Trophoblast cell (in vitro differentiated cells and primary cell): ENCODE data around the gene KCNC4.
A peak's percentile ranks its signal among the peaks of the same experiment; 100 is the strongest.

Experiments used
- DNase-seq, 2 donors: peaks; one replicate each; pipeline ENCODE4 v3.0.0-alpha.2; 2016
- H2AFZ ChIP-seq: 2 replicates; pipeline ENCODE4 v1.6.1; 2013; ENCODE audit warnings: low read length, moderate library complexity, mild to moderate bottlenecking; ENCODE audit not compliant: insufficient read depth, poor library complexity
- H2AK5ac ChIP-seq: 2 replicates; pipeline ENCODE4 v1.6.1; 2013; ENCODE audit warnings: mild to moderate bottlenecking, low read length
- H2BK120ac ChIP-seq: 2 replicates; pipeline ENCODE4 v1.6.1; 2013; ENCODE audit warnings: low read length, mild to moderate bottlenecking, moderate library complexity; ENCODE audit not compliant: insufficient read depth, poor library complexity
- H2BK12ac ChIP-seq: 2 replicates; pipeline ENCODE4 v1.6.1; 2013; ENCODE audit warnings: mild to moderate bottlenecking, low read length, moderate library complexity
- H2BK5ac ChIP-seq: 2 replicates; pipeline ENCODE4 v1.6.1; 2013; ENCODE audit warnings: low read length, low read depth, moderate library complexity, mild to moderate bottlenecking; ENCODE audit not compliant: poor library complexity
- H3K14ac ChIP-seq: 2 replicates; pipeline ENCODE4 v1.6.1; 2013; ENCODE audit warnings: mild to moderate bottlenecking, low read length
- H3K18ac ChIP-seq: 2 replicates; pipeline ENCODE4 v1.6.1; 2013; ENCODE audit warnings: mild to moderate bottlenecking, low read length
- H3K23ac ChIP-seq: 2 replicates; pipeline ENCODE4 v1.6.1; 2013; ENCODE audit warnings: low read length
- H3K27ac ChIP-seq: 2 replicates; pipeline ENCODE4 v1.5.1; 2013; ENCODE audit warnings: low read depth, mild to moderate bottlenecking, inconsistent platforms, low read length, moderate library complexity
- H3K27me3 ChIP-seq: 2 replicates; pipeline ENCODE4 v1.6.1; 2013; ENCODE audit warnings: inconsistent platforms, mild to moderate bottlenecking, low read length, moderate library complexity; ENCODE audit not compliant: insufficient read depth
- H3K36me3 ChIP-seq, 2 experiments: 1 replicate in 1 of 2; 2 replicates in 1 of 2; pipeline ENCODE4 v1.6.1; 2013; ENCODE audit warnings: low read length in 2 of 2, mild to moderate bottlenecking in 2 of 2, moderate library complexity in 1 of 2; ENCODE audit not compliant: insufficient read depth in 2 of 2, control insufficient read depth in 1 of 2
- H3K4ac ChIP-seq: 2 replicates; pipeline ENCODE4 v1.6.1; 2013; ENCODE audit warnings: low read depth, mild to moderate bottlenecking, low read length, moderate library complexity
- H3K4me1 ChIP-seq, 2 experiments: 1 replicate in 1 of 2; 2 replicates in 1 of 2; pipeline ENCODE4 v1.6.1; 2013; ENCODE audit warnings: low read length in 2 of 2, mild to moderate bottlenecking in 2 of 2, moderate library complexity in 1 of 2; ENCODE audit not compliant: insufficient read depth in 2 of 2, control insufficient read depth in 1 of 2
- H3K4me2 ChIP-seq: 2 replicates; pipeline ENCODE4 v1.6.1; 2013; ENCODE audit warnings: inconsistent platforms, mild to moderate bottlenecking, low read length, moderate library complexity
- H3K4me3 ChIP-seq: 2 replicates; pipeline ENCODE4 v1.5.1; 2013; ENCODE audit warnings: mild to moderate bottlenecking, low read depth, low read length, inconsistent platforms
- H3K79me1 ChIP-seq: one replicate; pipeline ENCODE4 v1.6.1; 2013; ENCODE audit warnings: low read length
- H3K79me2 ChIP-seq: 2 replicates; pipeline ENCODE4 v1.6.1; 2013; ENCODE audit warnings: low read length, mild to moderate bottlenecking; ENCODE audit not compliant: control insufficient read depth, insufficient read depth, poor library complexity
- H3K9ac ChIP-seq: 2 replicates; pipeline ENCODE4 v1.6.1; 2013; ENCODE audit warnings: mild to moderate bottlenecking, low read length
- H3K9me3 ChIP-seq: 2 replicates; pipeline ENCODE4 v1.6.1; 2013; ENCODE audit warnings: low read depth, mild to moderate bottlenecking, control low read depth, inconsistent platforms, low read length; ENCODE audit not compliant: insufficient read depth
- H4K12ac ChIP-seq: 2 replicates; pipeline ENCODE4 v1.6.1; 2013; ENCODE audit warnings: low read depth, mild to moderate bottlenecking, low read length, moderate library complexity
- H4K8ac ChIP-seq: 2 replicates; pipeline ENCODE4 v1.6.1; 2013; ENCODE audit warnings: low read depth, mild to moderate bottlenecking, low read length, moderate library complexity
- H4K91ac ChIP-seq: one replicate; pipeline ENCODE4 v1.6.1; 2013; ENCODE audit warnings: low read depth, mild to moderate bottlenecking, low read length, moderate library complexity
- WGBS: extraction: QIAGEN DNeasy Blood & Tissue Kit; methylation state at CpG from one replicate; pipeline ENCODE4 v1.1.7; 2013; ENCODE audit warnings: missing lambda C conversion rate; ENCODE audit not compliant: insufficient read length, insufficient coverage; ENCODE audit errors: extremely low coverage; 5-methylcytosine and 5-hydroxymethylcytosine counted together

Gene KCNC4

GRCh38 chr1:110163591-110163990 lies 46.5 kb upstream of the KCNC4 start:
- Histone ChIP-seq H3K18ac (no peak overlapping the region), H3K79me1 (no peaks in the 10 kb centered on the region), H4K12ac (no peak overlapping the region), H4K91ac (no peak overlapping the region), H3K27me3 (no peaks in the 10 kb centered on the region), H2AFZ (no peak overlapping the region), H3K4ac (no peak overlapping the region), H3K79me2 (no peaks in the 10 kb centered on the region), H3K4me1 (peaks cover 0 to 5% of the 10 kb centered on the region in 2 experiments), H3K9ac (no peak overlapping the region), H2BK5ac (no peak overlapping the region), H3K27ac (no peak overlapping the region), H3K23ac (no peak overlapping the region), H2BK12ac (no peak overlapping the region), H3K9me3 (peaks cover 2% of the 10 kb centered on the region), H2AK5ac (no peak overlapping the region), H3K4me2 (no peak overlapping the region), H2BK120ac (no peak overlapping the region), H3K4me3 (no peak overlapping the region), H3K36me3 (no peaks in the 10 kb centered on the region), H4K8ac (no peak overlapping the region), H3K14ac (no peak overlapping the region)
- no CpG with 5 or more reads among the region's 7 CpGs for WGBS
- peak in 1 of 2 donors; percentile 16 for DNase-seq

- Histone ChIP-seq H3K14ac (no peak overlapping the region), H2BK5ac (no peak overlapping the region), H4K8ac (no peak overlapping the region), H3K27me3 (no peaks in the 10 kb centered on the region), H2BK120ac (no peak overlapping the region), H2AFZ (no peak overlapping the region), H3K23ac (no peak overlapping the region), H2BK12ac (no peak overlapping the region), H2AK5ac (no peak overlapping the region), H3K36me3 (no peaks in the 10 kb centered on the region), H3K9ac (no peak overlapping the region), H3K18ac (no peak overlapping the region), H3K79me2 (no peaks in the 10 kb centered on the region), H4K91ac (no peak overlapping the region), H3K4ac (no peak overlapping the region), H3K9me3 (peaks cover 2% of the 10 kb centered on the region), H3K4me3 (peak overlapping the region; percentile 28), H3K79me1 (no peaks in the 10 kb centered on the region), H3K27ac (no peak overlapping the region), H3K4me1 (peaks cover 0 to 5% of the 10 kb centered on the region in 2 experiments), H4K12ac (no peak overlapping the region), H3K4me2 (no peak overlapping the region)
- DNase-seq: no peak
- no CpG with 5 or more reads among the region's 10 CpGs for WGBS
Measured at GRCh38 chr1:110164725-110165350, 45.3 kb upstream of the KCNC4 start.

DNA sequence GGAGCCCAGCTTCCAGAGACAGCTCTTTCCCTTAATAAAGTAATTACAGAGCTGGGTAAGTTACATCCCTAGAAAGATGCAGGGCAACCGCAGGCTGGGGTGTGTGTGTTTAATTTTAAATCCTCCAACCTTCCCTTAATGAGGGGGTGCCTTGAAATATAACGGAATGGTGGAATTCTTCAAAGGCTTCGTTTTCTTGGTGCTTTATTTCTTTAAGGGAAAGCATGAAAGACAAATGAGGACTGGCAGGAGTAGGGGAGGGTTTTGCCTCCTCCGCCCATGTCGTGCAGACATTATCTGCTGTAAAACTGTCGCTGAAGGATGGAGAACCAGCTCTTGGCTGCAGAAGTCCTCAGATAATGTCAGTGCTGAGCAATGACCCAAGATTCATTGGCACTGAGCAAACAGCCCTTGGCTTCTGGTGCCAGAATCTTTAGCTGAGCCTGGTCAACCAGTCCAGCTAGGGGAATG lies 44.3 kb upstream of the KCNC4 start:
- H2AK5ac ChIP-seq: no peak overlapping the region
- H3K9ac ChIP-seq: no peak overlapping the region
- H3K79me1 ChIP-seq: no peaks in the 10 kb centered on the region
- no peaks in the 10 kb centered on the region for H3K36me3 ChIP-seq
- no peaks in the 10 kb centered on the region for H3K27me3 ChIP-seq
- no peak overlapping the region for H4K8ac ChIP-seq
- H3K9me3 ChIP-seq: peaks cover 1% of the 10 kb centered on the region
- no peak overlapping the region for H2AFZ ChIP-seq
- H3K79me2 ChIP-seq: no peaks in the 10 kb centered on the region
- H3K4ac ChIP-seq: no peak overlapping the region
- H3K4me1 ChIP-seq: peaks cover 0 to 5% of the 10 kb centered on the region in 2 experiments
- H2BK120ac ChIP-seq: no peak overlapping the region
- H3K4me2 ChIP-seq: no peak overlapping the region
- no CpG with 5 or more reads among the region's 6 CpGs for WGBS
- no peak overlapping the region for H3K14ac ChIP-seq
- H4K12ac ChIP-seq: no peak overlapping the region
- H4K91ac ChIP-seq: no peak overlapping the region
- DNase-seq: no peak
- H2BK5ac ChIP-seq: no peak overlapping the region
- no peak overlapping the region for H3K23ac ChIP-seq
- H3K27ac ChIP-seq: no peak overlapping the region
- no peak overlapping the region for H3K18ac ChIP-seq
- no peak overlapping the region for H3K4me3 ChIP-seq
- no peak overlapping the region for H2BK12ac ChIP-seq

DNA sequence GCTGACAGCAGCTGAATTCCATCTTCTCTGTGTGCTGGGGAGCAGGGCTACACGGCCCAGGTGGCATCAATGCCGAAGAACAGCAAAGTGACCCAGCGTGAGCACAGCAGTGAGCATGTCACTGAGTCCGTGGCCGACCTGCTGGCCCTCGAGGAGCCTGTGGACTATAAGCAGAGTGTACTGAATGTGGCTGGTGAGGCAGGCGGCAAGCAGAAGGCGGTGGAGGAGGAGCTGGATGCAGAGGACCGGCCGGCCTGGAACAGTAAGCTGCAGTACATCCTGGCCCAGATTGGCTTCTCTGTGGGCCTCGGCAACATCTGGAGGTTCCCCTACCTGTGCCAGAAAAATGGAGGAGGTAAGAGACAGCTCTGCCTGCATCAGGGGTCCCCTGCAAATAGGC lies 43.3 kb upstream of the KCNC4 start:
- Histone ChIP-seq H3K4me2 (no peak overlapping the region), H3K9me3 (no peaks in the 10 kb centered on the region), H3K4me3 (no peak overlapping the region), H2BK12ac (no peak overlapping the region), H3K79me1 (no peaks in the 10 kb centered on the region), H3K4ac (no peak overlapping the region), H2BK120ac (no peak overlapping the region), H3K9ac (no peak overlapping the region), H3K23ac (no peak overlapping the region), H3K79me2 (no peaks in the 10 kb centered on the region), H2AFZ (no peak overlapping the region), H3K14ac (no peak overlapping the region), H2BK5ac (no peak overlapping the region), H3K18ac (no peak overlapping the region), H3K4me1 (peaks cover 0 to 5% of the 10 kb centered on the region in 2 experiments), H3K27ac (no peak overlapping the region), H3K36me3 (no peaks in the 10 kb centered on the region), H4K91ac (no peak overlapping the region), H3K27me3 (no peaks in the 10 kb centered on the region), H2AK5ac (no peak overlapping the region), H4K8ac (no peak overlapping the region), H4K12ac (no peak overlapping the region)
- no peak for DNase-seq
- no CpG with 5 or more reads among the region's 11 CpGs for WGBS
